IPS-NIHi7 (cell line): Measurements from ENCODE around the gene ITGA8.
"Not testable (repeated sequence)": the region's sequence is repeated elsewhere in the genome, so short reads cannot be mapped to it uniquely, and the experiment has no call there.

Experiments used
- DNase-seq: peaks from one replicate; pipeline ENCODE4 v3.0.0; 2012; ENCODE audit warnings: mixed read lengths; ENCODE audit errors: extremely low spot score

The ITGA8 gene

DNA sequence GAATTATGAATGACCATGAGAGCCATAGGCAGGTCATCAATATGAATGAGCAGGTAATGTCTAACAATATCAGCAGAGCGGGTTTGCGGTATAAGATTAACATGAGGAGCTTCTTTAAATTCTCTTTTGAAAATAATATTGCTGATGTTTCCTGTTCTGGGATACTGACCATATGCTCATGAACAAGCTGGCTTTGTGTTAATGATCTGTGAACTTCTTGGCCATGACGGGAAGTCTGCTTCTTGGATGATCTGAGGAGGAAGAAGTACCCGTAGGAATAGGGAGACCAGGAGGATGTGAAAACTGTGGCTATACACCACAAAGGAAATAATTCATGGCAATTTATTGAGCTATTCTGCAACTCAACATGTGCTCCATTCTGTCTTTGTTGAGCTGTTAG, 38.6 kb downstream of the ITGA8 start:
- no peak for DNase-seq

DNA sequence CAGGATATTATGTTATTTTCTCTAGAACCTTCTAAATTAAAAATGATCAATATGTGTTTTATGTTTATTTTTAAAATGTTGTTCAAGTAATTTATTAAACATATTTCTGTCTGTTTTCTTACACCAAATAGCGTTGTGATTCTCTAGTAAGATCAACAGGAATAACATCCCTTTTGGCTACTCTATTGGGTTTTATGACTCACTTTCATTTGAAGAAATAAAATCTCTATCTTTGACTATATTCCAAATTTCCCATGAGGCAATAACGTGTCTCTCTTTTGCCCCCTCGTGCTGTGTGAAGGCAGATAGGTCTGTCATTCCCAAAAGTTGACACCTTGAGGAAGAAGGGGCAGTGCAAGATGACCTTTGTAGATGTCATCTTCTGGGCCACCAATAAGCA, 40.9 kb downstream of the ITGA8 start:
- no peak for DNase-seq

DNA sequence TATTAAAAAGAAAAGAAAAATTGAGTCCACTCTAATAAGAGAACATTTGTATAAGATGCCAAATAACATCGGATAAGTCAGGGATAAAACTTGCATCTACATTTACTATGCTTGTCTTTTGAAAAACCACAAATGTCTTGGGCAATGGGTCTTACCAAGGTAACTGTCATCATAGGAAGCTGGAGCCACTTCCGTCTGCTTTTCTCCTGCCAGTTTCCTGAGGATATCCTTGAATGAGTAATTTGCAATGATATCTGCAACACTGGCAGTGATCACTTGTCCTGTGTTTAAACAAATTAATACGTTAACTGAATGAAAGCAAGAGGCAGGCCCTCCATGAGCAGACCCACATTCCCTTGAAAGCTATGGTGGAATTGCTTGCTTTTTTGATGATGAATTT, 47.3 kb downstream of the ITGA8 start:
- DNase-seq: no peak

DNA sequence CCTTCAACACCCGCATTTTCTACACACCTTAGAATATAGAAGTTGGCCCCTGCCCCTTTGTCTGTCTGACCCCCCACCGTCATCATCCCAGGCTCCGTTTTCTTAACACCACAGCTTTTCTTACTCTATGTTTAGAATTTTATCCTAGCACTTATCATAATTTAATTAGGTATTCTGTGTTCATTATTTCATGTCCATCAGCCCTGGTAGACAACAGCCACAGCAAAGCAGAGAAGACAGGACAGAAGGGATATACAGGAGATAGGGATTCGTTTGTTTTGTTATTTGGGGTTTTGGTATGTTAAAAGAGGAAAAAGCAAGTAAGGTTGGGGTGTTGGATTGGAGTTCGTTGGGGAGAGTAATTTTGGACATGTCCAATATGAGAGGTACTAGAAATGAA, 48.8 kb downstream of the ITGA8 start:
- DNase-seq: no peak

DNA sequence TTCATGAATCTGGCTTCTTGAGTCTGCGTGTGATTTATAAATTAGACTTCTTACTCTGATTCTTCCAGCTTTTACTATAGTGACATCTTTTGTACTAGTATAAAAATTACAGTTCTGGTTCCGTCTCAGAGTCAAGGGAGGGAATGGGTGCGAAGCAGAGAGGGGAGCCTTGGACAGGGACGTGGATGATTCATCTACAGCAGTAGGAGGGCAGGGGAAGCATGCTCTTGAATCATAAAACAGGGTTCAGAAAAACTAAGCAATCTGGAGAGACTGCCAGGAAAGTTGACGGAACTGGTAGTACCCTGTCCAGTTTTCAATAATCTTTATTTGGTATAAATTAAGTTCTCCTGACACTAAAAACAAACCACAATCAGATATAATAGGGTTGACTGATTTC, 58.1 kb downstream of the ITGA8 start:
- no peak for DNase-seq

DNA sequence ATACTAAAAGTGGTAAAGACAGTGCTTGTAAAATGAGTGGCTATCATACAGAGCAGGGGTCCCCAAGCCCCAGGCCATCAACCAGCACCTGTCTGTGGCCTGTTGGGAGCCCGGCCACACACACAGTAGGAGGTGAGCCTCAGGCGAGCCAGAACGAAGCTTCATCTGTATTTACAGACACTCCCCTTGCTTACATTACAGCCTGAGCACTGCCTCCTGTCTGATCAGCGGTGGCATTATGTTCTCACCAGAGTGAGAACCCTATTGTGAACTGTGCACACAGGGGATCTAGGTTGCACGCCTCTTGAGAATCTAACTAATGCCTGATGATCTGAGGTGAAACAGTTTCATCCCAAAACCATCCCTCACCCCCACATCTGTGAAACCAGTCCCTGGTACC, 58.7 kb downstream of the ITGA8 start:
- no peak for DNase-seq

DNA sequence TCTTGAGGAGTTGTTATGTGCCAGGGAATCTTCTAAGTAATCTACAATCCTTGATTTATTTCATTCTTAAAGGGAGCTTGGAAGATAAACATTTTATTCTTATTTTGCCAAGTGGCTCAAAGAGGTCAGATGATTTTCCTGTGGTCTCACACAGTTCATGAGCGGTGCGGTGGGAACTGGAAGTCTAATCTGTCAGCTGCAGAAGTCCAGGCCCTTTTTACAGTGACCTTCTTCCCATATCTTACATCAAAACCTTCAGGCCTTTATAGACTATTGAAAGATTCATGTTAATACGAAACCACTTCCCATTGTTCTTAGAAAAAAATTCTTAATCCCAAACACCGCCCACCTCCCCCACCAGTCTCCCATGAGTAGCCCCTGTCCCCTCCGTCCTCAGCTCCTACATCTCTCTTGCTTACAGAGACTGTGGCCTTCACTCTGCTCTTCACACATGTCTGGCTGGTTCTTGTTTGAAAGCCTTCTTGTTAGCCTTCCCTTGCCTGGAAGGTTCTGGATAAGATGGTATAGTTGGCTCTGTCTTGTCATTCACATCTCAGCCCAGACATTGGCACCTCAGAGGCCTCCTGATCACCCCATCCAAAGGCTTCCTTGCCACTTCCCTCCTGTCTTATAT, 61.5 kb downstream of the ITGA8 start:
- no peak for DNase-seq

DNA sequence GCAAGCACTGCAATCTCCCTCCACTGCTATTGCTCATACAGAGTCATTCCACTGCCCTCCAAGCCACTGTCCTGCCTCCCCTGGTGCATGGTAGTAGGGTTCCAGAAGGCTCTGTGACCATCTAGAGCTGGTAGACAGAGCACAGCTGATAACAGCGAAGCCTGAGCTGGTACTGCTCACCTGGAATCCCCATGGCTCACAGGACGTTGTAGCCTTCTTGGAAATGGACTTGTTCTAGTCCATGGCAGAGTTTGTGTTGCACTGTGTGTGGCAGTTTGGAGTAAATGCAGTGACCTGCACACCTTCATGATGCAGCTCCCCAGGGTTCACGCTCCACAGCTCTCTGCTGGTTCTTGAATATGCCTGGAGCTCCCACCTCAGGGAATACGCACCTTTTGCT, 67.0 kb downstream of the ITGA8 start:
- DNase-seq: no peak

DNA sequence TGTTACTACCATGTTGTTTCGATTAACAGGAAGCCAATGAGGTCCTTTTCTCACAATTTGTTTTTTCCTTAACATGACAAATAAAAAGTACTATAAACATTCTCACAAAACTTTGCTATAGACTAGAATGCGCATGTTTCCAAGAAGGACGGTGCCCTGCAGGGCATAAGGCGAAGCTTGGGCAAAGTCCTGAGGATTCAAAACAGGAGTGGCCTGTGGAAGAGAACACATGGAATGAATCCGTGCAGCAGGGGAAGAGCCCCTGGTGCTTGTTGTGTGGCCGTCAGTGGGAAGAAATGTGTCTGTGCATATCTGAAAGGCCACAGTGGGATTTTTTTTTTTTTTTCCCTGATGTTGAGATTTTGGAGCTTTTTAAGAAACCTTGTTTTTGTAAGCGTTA, 67.6 kb downstream of the ITGA8 start:
- DNase-seq: no peak

DNA sequence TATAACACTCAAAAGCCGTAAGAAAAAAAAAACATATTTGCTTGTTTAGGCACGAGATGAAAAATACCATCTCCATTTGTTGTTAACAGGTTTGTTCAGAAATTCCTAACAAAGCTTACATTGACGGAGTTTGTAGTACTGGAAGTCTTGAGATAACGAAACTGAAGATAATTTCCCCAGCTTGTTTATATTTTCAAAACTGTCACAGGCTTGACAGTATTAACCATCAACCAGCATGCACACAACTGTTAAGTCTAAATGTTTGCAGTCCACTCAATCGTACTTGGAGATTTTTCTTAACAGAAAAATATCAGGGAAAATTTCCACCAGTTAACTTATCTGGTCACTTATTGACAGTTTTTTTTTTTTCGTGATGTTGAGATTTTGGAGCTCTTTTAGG, 68.5 kb downstream of the ITGA8 start:
- no peak for DNase-seq

DNA sequence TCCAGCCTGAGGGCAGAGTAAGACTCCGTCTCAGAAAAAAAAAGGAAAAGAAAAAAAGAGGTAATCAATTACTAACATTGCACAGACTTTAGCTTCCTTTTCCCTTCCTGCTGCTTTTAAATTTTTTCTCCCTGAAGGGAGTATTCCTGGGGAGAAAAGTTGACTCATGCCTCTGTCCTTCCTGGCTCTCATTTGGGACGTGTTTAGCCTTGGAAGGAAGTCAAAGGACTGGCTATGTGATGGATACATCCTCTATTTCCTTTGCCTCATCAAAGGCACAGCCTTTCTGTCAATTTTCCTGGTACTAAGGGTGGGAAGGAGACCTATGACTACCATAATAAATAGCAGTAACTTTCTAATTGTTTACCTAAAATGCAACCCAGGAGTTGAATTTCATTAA, 77.6 kb downstream of the ITGA8 start:
- no peak for DNase-seq

DNA sequence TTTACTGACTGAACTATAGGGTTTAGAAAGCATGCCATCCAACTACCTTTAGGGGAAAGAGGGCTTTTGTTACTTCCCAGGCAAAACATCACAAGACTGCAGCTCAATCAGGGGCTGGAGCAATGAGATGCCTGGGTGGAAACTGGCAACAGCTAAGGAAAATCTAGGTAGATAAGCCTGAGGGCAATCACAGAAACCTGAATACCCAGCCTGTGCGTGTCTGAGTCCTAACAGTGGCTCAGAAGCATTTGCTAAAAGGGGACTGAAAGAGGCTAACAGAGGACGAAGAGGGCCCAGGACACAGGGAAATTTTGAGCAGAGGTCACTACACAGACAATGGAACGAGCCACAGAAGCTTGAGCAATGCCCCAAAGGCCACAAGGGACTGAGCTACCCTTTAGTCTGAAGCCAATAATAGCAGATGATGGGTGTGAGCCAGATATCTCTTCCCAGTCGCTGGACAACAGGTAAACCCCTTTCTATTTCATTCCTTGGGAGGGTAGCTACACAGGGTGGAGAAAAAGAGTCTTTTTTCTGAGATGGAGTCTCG, 79.1 kb downstream of the ITGA8 start:
- DNase-seq: no peak

DNA sequence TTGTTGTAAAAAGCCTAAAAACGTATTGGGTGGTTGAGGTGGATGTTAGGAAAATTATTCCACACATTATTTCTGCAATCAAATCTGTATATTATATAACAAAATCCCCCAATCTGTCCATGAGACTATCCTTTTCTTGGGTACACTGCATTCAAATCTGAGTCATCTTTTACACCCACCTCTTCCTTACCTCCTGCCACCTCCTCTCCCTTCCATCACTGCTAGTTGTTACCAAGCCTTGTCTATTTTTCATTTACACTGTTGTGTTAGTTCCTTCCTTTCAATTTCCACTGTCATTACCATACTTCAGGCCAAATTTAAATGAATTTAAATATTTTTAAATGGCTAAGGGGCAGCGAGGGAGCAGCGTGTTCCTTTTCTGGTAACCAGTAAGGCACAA, 83.3 kb downstream of the ITGA8 start:
- DNase-seq: no peak

DNA sequence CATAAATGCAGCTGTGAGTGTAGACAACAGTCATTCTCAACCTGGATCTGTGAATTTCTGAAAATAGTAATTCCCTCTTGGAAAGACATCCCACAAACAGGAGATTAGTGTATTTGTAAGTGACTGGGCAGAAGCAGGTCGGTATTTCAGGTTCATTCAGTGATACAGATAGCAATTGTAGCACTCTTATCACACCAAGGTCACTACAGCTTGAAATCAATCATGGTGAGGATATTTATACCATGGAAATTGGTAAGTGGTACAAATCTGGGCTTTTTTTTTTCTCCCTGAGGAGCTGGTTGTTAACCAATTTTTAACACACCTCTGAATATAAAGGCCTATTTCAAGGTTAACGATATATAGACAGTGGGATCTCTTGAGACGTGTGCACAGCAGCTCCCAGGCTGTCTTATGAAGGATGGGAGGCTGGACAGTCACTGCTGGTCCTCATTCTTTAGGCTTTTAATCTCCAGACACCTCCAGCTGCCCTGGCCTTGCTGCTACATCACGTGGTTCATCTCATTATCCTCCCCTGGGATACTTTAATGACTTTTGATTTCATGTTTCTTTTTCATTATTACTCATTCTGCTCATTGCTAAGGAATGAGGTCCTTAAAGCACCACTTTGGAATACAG, 87.1 kb downstream of the ITGA8 start:
- DNase-seq: no peak

DNA sequence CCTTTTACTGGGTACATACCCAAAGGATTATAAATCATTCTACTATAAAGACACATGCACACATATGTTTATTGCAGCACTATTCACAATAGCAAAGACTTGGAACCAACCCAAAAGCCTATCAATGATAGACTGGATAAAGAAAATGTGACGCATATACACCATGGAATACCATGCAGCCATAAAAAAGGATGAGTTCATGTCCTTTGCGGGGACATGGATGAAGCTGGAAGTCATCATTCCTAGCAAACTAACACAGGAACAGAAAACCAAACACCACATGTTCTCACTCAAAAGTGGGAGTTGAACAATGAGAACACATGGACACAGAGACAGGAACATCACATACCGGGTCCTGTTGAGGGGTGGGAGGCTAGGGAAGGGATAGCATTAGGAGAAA, 88.5 kb downstream of the ITGA8 start:
- not testable (repeated sequence) for DNase-seq

DNA sequence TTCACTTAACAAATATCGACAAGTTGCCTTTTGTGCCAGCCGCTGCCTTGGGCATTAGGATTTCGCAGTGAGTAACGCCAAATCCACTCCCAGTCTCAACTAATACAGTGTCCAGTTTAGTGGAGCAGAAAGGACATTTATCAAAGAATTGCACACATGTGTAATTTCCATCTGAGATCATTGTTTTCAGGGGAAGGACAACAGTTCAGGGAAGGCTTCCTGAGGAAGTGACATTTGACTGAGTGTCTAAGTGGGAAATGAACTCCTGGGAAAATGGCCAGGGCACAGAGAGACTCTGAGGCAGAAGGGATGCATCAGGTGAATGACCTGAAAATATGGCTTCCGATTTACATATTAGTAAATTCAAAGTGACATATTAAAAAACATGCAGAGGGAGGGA, 89.4 kb downstream of the ITGA8 start:
- no peak for DNase-seq

DNA sequence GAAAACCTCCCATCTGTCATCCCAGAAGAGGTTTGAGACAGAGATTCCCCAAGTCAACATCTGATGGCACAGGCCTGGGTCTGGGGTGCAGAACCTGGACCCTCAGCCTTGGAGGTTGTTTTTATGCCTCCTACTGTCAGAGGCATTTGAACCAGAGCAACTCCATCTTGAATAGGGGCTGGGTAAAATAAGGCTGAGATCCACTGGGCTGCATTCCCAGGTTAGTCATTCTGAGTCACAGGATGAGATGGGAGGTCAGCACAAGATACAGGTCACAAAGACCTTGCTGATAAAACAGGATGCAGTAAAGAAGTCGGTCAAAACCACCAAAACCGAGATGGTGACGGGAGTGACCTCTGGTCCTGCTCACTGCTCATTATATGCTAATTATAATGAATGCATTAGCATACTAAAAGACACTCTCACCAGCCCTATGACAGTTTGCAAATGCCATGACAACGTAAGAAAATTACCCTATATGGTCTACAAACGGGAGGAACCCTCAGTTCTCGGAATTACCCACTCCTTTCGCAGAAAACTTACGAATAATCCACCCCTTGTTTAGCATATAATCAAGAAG, 92.0 kb downstream of the ITGA8 start:
- DNase-seq: no peak

DNA sequence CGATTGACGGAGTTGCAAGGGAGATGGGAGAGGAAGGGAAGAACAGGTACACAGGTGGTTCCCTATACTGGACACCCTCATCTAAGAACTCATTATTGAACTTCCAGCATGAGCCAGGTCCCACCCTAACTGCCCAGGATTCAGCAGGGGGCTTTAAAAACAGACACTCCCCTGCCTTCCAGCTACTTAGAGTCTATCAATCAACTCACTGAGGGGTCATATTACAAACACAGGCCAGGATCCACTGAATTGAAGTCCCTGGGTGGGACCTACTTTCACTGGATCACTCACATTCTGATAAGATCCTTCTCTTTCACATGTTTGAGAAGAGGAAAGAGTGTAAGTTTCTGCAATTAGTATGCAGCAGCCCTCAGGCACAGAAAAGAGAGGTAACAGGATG, 92.8 kb downstream of the ITGA8 start:
- DNase-seq: no peak

DNA sequence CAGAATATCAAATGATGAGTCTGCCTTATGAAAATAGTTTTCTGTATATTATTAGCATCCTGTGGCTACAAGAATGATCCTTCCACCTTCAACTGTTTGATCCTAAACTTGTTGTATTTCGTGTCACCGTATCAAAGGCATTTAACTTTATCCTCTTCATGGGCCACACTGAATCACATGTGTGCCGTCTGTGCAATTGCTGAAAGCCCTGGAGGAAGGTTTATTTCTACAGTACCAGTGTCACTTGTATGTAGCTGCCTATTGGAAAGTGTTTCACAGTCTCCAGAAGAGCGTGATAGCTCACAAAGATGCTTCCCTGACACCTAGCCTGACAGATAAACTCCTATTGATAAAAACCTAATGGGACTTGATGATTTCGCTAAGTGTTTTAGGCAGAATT, 94.5 kb downstream of the ITGA8 start:
- no peak for DNase-seq

DNA sequence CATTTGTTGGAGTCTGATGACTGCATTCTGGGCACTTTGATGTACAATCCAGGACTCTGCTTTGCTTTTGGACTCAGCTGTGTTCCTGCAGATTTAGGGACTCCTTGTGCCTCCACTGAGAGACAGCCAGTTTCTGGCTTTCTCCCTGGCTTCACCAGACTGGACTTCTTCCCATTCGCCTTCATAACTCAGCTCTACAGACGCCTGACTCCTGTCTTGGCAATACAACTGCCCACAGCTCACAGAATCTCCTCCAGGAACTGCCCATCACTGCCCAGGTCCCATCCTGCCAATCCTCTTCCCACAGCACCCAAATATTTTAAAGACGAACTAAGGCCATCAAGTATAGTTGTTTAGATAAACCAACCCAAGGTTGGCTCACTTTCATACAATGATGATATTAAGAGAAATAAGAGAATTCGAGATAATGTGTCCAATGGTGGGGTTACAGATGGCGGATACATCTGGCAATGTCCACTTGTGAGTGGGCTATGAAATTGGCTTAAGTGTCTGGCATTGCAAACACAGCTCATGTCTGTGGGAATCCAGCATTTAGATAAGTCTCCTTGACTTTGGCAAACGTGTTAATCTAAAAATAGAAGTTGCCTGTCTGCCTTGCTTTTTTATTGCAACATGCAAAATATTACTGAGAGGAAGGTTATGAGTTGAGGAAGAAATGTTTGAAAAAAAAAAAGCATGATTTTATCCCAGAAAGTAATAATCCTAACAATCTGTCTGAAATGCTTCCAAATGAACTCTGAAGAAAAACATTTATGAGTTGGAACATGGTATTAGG, 95.1 kb downstream of the ITGA8 start:
- DNase-seq: no peak

DNA sequence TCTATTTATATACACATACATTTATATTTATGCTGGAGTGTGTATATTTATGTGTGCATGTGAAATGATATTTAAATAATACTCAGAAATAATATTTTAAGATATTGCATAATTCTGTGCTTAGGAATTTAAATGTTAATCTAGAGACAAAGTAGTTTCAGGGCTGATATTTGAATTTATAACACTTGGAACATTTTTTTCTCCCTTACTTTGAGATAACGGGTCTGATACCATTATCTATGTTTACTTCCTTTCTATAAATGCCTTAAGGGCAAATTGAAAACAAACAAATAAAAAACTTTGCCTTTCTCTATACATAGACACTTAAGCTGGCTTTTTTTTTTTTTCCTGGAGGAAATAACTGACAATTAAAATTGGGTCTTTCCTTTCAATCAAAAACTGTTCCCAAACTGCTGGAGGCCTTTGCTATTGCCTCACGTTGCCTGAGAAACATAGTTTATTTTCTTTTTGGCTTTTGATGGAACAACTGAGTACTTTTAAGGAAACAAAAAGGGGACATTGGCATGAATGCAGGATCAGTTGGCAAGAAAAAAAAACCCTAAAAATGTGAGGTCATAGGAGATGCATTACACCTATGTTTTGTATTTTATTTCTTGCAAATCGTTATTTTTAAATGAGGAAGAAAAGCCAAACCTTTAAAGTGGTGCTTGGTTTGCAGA, 98.7 kb downstream of the ITGA8 start:
- no peak for DNase-seq

DNA sequence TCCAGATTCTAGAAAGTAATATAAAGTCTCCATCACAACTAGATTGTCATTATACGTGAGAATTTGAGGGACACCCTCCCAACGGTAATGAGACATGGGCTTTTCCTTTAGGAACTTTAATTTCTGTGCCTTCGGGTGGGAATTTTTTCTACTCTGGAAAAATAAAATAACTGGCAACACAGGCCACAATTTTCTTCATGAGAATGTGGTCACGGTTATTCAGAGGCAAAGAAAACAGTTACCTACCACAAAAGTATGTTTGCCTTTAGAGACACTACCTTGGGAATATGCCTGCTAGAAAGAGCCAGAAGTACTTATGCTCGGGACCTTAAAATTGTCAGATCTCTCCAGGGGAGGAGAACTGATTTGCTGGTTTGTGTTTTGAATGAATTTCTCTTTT, 99.4 kb downstream of the ITGA8 start:
- no peak for DNase-seq
